ENCODE results near the gene ZDHHC11.
"Not testable (repeated sequence)": the region's sequence is repeated elsewhere in the genome, so short reads cannot be mapped to it uniquely, and the experiment has no call there.

Gene ZDHHC11

GRCh38 chr5:851553-851952 lies 767 bp upstream of the ZDHHC11 start:
- H3K4me3 ChIP-seq (replicated peaks; ENCODE audit: low read depth, low read length): no peak overlapping the region
- no peaks in the 10 kb centered on the region for H3K27me3 ChIP-seq (replicated peaks; ENCODE audit: control insufficient read depth, insufficient read depth, low read length)
- TF ChIP-seq CTCF (IDR thresholded peaks at IDR 0.05; ENCODE audit: insufficient read depth, low read length, poor library complexity, severe bottlenecking): no peak
- H3K36me3 ChIP-seq (ENCODE audit: control insufficient read depth, insufficient read depth, low read length): no peaks in the 10 kb centered on the region
- no peak for DNase-seq (ENCODE audit: extremely low read depth, insufficient read length)

- Histone ChIP-seq H3K27me3 (replicated peaks; ENCODE audit: control insufficient read depth, insufficient read depth, low read length) (no peaks in the 10 kb centered on the region), H3K4me3 (replicated peaks; ENCODE audit: low read depth, low read length) (no peak overlapping the region), H3K36me3 (ENCODE audit: control insufficient read depth, insufficient read depth, low read length) (no peaks in the 10 kb centered on the region)
- DNase-seq (ENCODE audit: extremely low read depth, insufficient read length): no peak
- TF ChIP-seq CTCF (IDR thresholded peaks at IDR 0.05; ENCODE audit: insufficient read depth, low read length, poor library complexity, severe bottlenecking): no peak
Observed at GRCh38 chr5:851076-851475, 290 bp upstream of the ZDHHC11 start.

- no peak for TF ChIP-seq CTCF (IDR thresholded peaks at IDR 0.05; ENCODE audit: insufficient read depth, low read length, poor library complexity, severe bottlenecking)
- Histone ChIP-seq H3K27me3 (replicated peaks; ENCODE audit: control insufficient read depth, insufficient read depth, low read length) (no peaks in the 10 kb centered on the region), H3K36me3 (ENCODE audit: control insufficient read depth, insufficient read depth, low read length) (no peaks in the 10 kb centered on the region), H3K4me3 (replicated peaks; ENCODE audit: low read depth, low read length) (no peak overlapping the region)
- DNase-seq (ENCODE audit: extremely low read depth, insufficient read length): no peak
Observed at GRCh38 chr5:849651-850301, 1.0 kb downstream of the ZDHHC11 start.

- no peak for DNase-seq (ENCODE audit: extremely low read depth, insufficient read length)
- Histone ChIP-seq H3K27me3 (replicated peaks; ENCODE audit: control insufficient read depth, insufficient read depth, low read length) (no peaks in the 10 kb centered on the region), H3K4me3 (replicated peaks; ENCODE audit: low read depth, low read length) (no peak overlapping the region), H3K36me3 (ENCODE audit: control insufficient read depth, insufficient read depth, low read length) (no peaks in the 10 kb centered on the region)
- no peak for TF ChIP-seq CTCF (IDR thresholded peaks at IDR 0.05; ENCODE audit: insufficient read depth, low read length, poor library complexity, severe bottlenecking)
Observed at GRCh38 chr5:848671-849111, 2.1 kb downstream of the ZDHHC11 start.

GRCh38 chr5:847736-848135 lies 3.0 kb downstream of the ZDHHC11 start:
- not testable (repeated sequence) for H3K36me3 ChIP-seq (ENCODE audit: control insufficient read depth, insufficient read depth, low read length); H3K4me3 ChIP-seq (replicated peaks; ENCODE audit: low read depth, low read length); DNase-seq (ENCODE audit: extremely low read depth, insufficient read length); H3K27me3 ChIP-seq (replicated peaks; ENCODE audit: control insufficient read depth, insufficient read depth, low read length)

GRCh38 chr5:847212-847611 lies 3.6 kb downstream of the ZDHHC11 start:
- not testable (repeated sequence) for H3K4me3 ChIP-seq (replicated peaks; ENCODE audit: low read depth, low read length); DNase-seq (ENCODE audit: extremely low read depth, insufficient read length); H3K36me3 ChIP-seq (ENCODE audit: control insufficient read depth, insufficient read depth, low read length); H3K27me3 ChIP-seq (replicated peaks; ENCODE audit: control insufficient read depth, insufficient read depth, low read length)

- H3K4me3 ChIP-seq (replicated peaks; ENCODE audit: low read depth, low read length); H3K36me3 ChIP-seq (ENCODE audit: control insufficient read depth, insufficient read depth, low read length); DNase-seq (ENCODE audit: extremely low read depth, insufficient read length); H3K27me3 ChIP-seq (replicated peaks; ENCODE audit: control insufficient read depth, insufficient read depth, low read length): not testable (repeated sequence)
Observed at GRCh38 chr5:846602-847091, 4.1 kb downstream of the ZDHHC11 start.

- not testable (repeated sequence) for DNase-seq (ENCODE audit: extremely low read depth, insufficient read length); H3K4me3 ChIP-seq (replicated peaks; ENCODE audit: low read depth, low read length); H3K27me3 ChIP-seq (replicated peaks; ENCODE audit: control insufficient read depth, insufficient read depth, low read length); H3K36me3 ChIP-seq (ENCODE audit: control insufficient read depth, insufficient read depth, low read length)
Observed at GRCh38 chr5:845676-846601, 4.8 kb downstream of the ZDHHC11 start.

GRCh38 chr5:845031-845675 lies 5.6 kb downstream of the ZDHHC11 start:
- not testable (repeated sequence) for H3K4me3 ChIP-seq (replicated peaks; ENCODE audit: low read depth, low read length); H3K36me3 ChIP-seq (ENCODE audit: control insufficient read depth, insufficient read depth, low read length); DNase-seq (ENCODE audit: extremely low read depth, insufficient read length); H3K27me3 ChIP-seq (replicated peaks; ENCODE audit: control insufficient read depth, insufficient read depth, low read length)
